Inflammatory macrophage treated with lipopolysaccharide for 4 hours (primary cell): ENCODE results near the gene TSPO.

Experiments
- DNase-seq: peaks from one replicate; pipeline ENCODE4 v3.0.0-alpha.2; 2020

Gene TSPO

DNA sequence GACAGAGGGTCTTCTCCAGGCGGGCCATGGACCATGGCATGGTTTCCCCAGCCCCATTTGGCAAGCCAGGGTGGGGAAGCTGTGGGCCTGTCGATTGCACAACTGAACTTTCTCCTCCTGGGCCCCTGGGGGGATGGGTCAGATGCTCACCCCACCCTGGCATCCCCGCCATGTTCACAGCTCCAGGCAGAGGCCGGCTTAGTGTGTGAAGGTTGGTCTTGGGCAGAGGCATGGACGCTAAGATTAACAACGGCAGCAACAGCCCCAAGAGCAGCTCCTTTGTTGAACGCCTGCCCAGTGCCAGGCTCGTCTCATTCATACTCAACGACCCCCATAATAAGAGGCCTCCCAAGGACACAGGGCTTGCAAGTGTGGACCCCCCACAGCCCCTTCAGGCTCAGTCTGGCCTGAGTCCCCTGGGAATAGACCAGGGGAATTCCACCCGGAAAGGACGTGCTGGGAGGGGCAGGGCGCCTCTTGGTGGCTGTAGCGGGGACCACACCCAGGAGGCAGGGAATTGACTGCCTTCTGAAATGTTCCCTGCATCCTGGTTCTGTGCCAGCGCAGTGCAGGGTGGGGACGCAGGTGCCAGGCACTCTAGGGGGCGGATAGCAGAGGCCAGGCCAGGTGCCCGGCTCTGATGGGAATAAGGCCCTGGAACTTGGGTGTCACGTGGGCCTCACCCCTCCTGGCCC, 8.3 kb downstream of the TSPO start:
- DNase-seq, result no peak

DNA sequence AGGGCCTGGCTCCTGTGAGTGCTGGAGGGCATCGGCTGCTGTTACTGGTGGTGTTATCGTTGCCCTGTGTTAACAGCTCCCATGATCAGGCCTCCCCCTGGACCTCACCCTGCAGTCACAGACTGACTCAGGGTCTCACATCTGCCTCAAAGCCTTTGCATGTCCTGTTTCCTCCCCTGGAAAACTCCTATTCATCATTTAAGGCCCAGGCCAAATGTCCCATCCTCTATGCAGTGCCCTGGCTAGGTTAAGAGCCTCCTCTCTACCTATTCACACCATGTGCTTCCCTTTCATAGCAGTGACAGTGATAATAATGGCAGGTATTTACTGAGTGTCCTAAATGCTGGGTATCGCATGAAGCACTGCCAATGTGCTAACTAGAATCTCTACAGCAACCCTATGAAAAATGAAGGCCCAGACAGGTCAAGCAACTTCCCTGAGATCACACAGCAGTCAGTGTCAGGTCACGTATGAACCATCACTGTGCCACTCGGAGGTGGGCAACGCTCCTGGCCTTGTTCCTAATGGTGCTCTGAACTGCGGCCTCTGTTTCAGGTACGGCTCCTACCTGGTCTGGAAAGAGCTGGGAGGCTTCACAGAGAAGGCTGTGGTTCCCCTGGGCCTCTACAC, 9.3 kb downstream of the TSPO start:
- no peak for DNase-seq

DNA sequence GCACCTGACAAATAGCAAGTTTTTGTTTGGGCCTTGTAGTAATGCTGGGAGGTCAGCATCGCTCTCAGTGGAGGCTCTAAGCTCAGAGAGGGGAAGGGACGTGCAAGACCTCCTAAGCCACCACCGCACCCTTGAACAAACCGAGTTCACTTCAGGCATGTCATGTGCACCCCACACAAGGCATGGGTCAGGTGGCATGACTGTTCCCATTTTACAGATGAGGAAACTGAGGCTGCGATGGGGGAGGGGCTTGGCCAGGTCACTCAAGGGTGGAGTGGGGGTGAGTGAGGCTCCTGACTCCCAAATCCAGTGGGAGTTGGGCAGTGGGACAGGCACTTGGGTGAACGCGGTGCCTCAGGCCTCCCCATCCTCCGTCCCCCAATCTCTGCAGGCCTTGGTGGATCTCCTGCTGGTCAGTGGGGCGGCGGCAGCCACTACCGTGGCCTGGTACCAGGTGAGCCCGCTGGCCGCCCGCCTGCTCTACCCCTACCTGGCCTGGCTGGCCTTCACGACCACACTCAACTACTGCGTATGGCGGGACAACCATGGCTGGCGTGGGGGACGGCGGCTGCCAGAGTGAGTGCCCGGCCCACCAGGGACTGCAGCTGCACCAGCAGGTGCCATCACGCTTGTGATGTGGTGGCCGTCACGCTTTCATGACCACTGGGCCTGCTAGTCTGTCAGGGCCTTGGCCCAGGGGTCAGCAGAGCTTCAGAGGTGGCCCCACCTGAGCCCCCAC, 11.2 kb downstream of the TSPO start:
- DNase-seq, result no peak

DNA sequence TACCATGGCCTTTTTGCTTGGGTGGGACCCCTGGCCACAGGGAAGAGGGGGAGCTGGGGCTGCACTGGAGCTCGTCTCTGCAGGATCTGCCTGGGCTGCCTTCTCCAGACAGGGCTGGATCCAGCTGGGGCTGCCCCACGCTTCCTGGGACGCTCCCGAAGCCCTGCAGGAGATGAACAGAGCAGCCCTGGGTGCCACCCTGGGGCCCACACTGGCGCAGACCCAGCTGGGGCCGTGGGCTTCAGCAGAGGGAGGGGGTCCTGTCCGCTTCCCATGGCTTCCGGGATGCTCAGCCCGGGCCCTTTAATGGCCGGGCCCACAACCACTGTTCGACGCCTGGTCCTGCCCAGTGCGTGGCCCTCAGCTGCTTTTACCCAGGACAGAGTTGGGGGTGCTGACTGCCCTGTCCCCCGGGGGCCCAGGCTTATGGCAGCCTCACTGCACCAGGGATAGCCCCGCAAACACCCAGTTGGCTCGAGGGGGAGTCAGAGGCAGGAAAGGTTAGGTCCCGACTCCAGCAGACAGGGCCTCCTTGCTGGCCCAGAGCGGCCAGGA, 12.0 kb downstream of the TSPO start:
- DNase-seq, result no peak

DNA sequence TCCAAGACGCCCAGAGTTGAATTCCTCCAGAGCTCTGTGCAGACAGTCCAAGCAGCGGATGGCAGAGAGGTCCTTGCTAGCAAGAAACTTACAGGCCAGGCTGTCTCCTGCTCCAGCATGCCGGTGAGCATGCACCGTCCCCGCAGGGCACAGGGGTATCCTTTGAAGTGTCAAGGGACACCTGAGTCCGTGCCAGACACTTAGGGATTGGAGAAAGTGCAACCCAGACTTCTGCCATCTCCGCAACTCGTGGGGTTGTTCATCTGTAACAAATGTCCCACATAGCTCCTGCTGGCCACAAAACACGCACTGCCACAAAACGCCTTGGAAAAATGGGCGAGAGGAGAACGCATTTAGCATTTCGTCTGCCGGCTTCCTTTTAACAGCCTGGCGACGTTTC, 13.3 kb downstream of the TSPO start:
- DNase-seq, result no peak

DNA sequence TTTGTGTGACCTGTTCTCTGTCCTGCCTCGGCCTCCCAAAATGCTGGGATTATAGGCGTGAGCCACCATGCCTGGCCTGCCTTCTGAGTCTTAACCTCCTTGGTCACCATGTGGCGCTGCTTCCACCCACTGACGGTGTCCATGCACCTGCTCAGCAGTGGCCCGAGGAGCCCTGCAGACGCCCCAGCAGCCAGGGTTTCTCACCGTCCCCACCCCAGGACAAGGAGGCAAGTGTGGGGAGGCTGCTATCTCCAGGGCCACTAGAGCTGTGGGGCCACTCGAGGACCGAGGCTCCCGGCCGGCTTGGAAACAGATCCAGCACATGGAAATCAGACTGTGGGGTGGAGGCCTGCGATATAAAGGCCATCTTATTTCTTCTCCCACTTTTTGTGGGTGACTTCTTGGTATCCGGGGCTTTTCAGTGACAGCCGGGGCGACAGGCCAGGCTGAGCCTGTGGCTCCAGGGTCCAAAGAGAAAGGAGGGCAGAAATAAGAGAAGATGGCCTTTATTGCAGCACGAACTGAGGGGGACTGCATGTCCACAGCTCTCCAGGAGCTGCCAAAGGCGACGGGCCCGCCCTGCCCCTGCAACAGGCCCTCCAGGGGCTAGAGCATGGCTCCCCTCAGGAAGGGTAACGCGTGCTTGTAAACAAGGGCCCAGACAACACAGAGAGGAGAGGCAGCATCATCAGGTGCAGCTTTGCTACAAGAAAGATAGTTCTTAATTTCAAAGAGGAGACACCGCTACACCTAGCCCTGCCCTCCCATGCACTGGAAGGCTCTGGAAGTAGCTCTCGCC, 15.0 kb downstream of the TSPO start:
- no peak for DNase-seq

DNA sequence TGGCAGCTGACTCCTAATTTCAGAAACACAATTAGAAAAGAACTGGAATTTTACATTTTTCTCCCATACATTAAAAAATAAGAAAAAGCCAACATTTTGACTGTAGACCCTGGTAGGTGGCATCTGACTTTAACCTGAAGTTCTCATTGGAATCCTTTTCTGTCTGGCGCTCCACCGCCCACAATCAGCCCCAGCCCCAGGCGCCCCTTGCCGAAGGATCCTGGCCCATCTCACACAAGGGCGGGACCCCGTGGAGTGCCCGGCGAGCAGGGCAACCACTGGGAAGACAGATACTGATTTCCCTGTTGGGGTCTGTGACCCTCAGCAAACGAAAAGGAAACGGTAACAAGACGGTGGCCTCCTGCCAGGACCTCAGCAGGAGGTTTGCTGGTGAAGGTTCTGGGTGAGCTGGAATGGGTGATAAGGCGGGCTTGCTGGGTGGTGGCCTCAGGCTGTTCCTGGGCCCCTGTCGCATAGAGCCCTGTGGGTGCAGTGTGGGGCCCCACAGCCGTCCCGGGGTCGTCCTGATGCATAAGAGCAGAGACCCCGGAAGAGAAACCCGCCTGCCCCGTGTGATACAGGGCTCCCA, 15.7 kb downstream of the TSPO start:
- DNase-seq, result no peak

DNA sequence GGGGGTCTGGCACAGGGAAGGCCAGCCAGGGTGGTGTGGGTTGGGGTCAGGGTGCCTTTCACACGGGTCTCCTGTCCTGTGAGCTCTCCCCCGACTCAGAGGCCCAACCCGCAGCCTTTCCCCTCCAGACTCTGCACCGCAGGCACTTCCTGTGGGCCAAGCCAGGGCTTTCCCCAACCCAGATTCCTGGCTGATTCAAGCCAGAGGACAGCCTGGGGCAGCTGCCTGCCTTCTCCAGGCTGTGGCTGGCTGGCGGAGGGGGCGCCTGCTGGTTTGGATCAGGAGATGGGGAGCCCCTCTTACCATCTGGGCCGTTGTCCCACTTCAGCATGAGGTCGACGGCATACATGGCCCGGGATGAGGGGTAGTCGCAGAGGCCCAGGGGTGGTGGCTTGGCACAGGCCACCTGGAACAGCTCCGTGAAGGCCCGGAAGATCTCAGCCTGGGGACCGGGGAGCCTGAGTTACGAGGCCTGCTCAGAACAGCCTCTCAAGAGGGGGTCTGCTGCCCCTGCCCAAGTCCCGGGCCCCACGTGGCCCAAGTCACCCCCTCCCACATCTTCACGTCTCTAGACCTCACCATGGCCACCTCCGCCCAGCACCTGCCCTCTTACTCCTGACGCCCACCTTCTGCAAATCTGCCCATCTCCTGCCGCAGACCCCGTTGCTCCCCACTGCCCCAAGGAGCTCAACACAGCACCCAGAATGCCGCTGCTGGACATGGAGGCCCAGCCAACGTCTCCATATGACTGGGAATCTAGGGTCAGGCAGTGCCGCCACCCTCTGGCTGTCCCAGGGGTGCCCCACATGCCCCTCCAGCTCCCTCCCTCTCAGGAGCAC, 17.3 kb downstream of the TSPO start:
- no peak for DNase-seq

DNA sequence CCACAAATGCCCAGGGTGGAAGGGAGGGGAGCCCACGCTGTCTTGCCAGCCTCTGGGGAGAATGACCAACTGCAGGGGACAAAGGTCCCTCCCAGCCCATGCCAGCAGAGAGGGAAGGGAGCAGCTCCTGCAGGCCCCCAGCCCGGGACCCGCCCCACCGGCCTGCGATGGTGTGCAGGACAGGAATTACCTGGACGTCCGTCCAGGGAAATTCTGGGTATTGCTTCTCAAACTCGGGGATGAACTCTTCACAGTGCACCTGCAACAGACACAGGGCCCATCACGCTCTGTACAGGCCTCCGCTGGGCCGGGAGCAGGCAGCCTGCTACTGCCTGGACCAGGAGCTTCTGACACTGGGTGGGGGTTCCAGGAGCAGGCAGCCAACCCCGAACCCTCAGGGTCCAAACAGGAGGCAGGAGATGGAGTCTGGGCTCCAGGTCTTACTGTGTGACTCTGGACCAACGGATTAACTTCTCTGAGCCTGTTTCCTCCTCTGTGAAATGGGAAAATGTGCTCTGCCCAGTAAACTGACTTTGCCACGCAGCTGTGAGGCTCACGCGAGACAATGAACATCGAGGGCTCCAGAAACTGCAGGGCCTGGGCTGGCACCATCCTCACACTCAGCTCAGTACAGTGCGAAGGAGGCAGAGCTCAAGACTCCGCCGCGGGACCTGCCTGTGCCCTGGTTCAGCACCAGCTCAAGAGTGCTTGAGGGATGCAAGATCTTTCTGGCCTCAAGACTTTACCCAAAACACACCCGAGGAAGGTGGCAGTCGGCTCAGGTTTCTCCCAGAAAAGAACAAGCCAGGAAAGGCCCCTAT, 18.2 kb downstream of the TSPO start:
- no peak for DNase-seq

DNA sequence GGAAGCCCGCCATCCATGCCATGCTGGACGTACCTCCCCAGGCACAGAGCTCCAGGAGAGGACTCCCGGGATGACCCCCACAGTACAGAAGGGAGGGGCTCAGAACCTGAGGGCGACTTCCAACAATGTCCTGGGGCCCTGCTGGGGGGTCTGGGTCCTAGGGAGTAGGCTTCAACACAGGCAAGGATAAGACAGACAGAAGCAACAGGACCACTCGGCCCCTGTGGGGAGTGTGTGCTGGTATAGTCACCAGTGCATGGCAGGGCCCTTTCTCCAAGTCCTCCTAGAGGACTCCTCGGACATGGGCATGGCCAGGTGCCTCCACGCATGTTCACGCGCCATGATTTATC, 18.7 kb downstream of the TSPO start:
- no peak for DNase-seq

DNA sequence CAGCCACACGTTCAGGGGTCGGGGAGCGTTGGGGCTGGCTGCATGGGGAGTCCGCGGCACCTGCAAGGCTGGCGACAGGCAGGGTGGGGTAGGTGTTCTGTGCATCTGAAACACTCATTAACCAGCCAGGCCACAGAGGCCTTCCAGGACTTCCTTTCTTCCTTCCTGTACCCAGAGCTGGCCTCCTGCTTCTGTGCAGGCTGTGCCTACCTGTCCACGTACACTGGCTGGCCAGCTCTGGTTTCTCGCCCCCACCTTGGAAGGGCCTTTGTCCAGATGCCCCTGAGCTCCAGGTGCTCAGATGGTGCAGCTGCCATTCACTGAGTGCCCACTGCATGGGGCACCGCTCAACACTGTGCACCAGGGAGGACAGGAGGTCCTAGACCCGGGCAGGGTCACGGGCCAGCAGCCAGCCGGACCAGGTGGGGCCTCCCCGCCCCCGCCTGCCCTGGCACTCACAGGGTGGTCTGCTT, 19.7 kb downstream of the TSPO start:
- DNase-seq, result no peak

DNA sequence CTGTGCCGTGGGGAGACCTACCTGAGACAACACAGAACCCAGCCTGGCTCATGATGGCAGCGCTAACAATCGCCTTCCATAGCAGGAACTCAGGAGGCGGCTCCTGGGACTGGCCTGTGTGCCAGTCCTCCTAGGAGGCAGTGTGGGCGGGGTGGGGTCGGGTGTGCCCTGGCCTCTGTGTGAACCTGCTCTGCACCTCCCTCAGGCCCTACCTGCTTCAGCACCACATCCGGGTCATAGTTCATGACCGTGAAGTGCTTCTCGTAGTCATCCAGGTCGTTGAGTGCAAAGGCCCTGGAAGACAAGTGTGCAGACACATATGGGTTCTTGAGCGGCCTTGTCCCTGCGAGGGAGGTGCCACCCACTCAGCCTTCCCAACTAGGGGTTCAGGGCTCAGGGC, 20.2 kb downstream of the TSPO start:
- no peak for DNase-seq

DNA sequence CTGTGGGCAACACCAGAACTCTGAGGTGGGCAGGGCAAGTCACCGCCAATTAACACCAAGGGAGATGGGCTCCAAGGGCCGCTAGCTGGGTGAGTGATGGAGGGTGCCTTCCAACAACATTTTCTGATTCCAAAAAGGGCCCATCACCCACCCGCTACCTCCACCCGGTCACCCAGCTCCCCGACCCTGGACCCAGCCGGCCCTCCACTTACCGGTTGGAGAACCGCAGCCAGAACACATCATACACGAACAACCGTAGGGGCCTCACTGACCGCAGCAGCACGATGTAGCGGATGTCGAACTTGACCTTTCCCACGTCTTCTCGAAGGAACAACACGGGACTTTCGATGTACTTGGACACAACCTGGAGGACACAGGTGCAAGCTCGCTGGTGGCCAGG, 20.8 kb downstream of the TSPO start:
- DNase-seq, result no peak

DNA sequence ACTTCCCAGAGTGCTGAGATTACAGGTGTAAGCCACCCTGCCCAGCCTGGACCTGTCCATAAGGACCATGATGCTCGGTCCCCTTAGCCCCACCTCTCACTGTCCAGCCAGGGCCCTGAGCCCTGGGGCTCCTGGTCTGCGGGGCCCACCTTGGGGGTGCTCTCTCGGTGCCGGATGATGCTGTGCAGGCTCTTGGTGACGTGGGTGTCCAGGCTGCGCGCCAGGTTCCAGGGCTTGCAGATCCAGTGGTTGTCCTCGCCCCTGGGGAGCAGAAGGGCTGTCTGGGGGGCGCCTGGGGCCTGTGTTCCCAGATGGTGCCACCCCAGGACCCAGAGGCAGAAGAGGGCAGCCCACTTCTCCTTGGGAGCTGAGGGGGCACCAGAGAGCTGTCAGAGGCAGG, 22.2 kb downstream of the TSPO start:
- no peak for DNase-seq

DNA sequence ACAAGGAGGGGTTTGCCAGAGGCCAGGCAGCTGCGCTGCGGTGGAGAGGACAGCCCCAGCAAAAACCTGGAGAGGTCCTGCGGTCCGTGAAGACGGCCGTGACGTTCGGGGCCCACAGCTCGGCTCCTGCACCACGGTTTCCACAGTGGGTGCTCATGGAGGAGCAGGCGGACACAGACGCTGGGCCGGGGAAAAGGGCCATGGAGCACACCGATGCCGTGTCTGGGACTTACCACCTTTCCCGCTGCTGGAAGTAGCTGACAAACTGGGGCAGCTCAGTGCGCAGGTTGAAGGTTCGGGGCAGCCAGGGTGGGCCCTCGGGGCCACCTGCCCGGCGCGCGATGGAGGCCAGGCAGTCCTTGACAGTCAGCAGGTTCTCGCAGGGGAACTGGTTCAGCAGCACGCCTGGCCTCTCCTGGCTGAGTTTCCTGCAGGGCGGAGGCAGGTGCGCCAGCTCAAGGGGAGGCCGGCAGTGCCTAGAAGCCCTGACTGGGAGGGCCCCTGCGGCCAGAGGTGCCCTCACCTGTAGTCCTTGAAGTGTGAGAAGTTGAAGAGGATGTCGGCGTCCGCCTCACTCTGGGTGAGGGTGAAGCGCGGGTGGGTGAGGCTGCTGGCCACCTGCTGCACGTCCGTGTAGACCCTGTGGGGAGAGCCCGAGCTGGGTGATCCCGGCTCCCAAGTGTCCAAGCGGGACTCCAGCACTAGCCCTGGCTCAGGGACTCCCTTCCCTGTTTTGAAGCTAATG, 22.8 kb downstream of the TSPO start:
- no peak for DNase-seq

DNA sequence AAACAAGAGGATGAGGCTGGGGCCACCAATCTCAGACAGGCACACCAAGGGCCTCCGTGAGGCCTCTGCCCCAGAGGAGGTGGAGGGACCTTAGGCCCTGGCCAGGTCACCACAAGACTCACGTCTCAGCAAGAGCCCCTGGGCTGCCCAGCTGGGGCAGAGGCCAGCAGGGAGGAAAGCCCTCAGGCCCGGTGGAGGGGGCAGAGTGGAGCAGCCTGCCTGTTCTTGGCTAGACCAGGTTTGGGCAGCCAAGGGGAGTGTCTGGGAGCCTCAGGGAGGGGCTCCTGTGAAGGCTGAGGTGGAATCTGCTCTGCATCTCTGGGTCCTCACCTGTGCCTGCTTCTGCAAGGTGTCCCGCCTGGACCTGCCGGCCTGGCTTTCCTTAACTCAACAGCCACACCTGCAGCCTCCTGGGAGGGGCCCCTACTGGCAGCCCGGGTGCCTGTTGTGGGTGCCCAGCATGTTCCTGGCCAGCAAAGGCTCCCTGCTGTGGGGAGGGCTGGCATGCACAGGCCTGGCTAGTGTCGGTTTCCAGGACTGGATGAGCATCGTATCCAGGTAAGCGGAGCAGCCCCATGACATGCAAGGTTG, 23.7 kb downstream of the TSPO start:
- no peak for DNase-seq

DNA sequence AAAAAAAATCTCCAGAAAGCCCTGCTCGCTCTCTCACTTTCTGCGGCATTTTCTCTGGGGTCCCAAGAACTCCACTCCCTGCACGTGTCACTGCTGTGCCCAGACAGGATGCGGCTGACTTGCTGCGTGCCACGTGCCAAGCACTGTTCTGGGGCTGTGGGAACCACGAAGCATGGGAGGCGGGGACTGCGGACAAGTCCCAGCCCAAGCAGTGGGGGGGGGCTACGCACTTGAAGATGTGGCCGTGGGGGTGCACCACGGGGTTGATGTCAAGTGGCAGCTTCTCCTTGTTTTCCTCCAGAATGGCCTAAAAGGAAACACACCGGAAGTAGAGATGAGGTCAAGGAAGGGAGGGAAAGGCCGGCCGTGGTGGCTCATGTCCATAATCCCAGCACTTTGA, 24.7 kb downstream of the TSPO start:
- DNase-seq, result no peak

DNA sequence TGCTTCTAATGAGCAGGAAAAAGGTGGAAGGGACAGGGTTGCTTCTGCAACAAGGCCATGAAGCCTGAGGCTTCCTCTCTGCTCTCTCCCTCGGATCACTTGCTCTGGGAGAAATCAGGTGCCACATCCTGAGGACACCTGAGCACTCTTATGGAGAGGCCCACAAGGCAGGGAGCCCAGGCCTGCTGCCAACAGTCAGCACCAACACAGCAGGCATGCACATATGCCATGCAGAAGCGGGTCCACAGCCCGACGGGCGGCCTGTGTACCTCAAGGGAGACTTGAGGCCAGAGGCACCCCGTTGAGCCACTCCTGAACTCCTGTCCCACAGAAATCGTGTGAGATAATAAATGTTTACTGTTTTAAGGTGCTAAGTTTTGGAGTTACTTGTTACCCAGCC, 26.1 kb downstream of the TSPO start:
- DNase-seq, result no peak

DNA sequence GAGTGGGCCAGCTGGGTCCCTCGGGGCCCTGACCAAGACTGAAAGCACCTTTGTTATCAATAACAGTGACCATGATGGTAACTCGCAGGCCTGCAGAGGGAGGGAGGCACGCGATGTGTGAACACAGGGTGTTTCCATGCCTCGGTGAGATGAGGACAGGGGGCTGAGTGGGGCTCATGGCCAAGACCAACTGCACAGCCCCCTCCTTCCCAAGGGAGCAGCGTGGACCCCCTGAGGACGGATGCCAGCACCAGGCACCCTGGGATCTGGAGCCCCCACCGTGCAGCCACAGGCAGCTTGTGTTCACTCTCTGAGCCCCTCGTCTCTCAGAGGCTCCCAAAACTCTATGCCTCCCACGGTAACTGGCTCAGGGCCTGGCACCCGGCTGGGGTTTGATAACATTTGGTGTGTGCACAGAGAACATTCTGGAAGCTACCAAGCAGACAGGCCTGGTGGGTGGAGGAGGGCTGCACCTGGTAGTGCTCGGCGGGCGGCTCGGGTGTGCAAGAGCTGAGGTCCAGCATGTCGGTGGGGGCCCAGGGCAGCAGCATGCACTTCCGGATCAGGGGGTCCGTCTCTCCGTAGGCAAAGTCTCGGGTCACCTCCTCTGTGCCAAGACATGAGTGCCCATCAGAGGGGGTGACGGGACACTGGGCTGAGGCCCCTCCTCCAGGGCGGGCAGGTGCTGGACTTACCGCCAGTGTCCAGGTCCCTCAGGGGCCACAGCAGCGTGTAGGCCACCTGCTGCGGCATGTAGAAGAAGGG, 28.0 kb downstream of the TSPO start:
- no peak for DNase-seq
